Astrocyte (in vitro differentiated cells and primary cell): ENCODE results near the gene SLC25A22.

Experiments used
- CTCF ChIP-seq: IDR thresholded peaks from 2 replicates; pipeline ENCODE4 v1.5.1; 2011; ENCODE audit warnings: low read depth, mild to moderate bottlenecking, inconsistent platforms, low read length, moderate library complexity; ENCODE audit not compliant: insufficient read depth
- EZH2 ChIP-seq: IDR thresholded peaks from 2 replicates; pipeline ENCODE4 v1.6.1; 2012; ENCODE audit warnings: mild to moderate bottlenecking, low read length, inconsistent platforms; ENCODE audit not compliant: insufficient read depth

DNA sequence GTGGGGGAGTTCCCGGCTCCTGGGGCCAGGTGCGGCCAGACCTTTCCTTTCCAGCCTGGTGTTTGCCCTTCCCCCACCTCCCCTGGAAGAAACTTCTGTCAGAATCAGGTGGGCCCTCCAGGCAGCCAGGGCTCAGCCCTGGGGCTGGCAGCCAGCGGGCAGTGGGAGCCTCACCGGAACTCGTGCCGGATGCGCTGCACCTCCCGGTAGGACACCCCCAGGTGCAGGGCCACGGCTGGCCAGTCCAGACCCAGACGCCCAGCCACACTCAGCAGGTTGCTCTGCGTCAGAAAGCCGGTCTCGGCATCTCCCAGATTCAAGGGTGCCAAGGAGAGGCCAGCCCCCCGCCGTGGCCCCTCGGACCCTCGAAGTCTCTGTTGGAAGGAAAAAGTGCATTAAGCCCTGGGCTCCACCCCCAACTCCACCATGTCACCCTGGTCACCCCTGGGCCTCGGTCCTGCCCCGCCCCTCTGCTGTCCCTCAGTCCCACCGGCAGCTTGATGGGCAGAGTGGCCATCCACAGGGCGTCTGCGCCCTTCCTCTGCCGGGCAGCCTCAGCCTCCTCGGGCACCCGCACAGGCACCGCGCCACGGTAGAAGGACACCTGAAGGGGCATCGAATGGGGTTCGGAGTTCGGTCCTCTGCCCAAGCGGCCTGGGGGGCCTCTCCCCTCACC lies 1.7 kb upstream of the SLC25A22 start:
- no peak for TF ChIP-seq CTCF
- no peak for TF ChIP-seq EZH2
